Measurements from ENCODE around the gene TP53INP2. TPM values are rescaled to one million over a fixed set of nuclear protein-coding genes. Genes with fewer than 3 reads are reported as not detected.

TP53INP2 gene
- total and polyA plus RNA-seq, 2 of the 13 experiments (the other 11 are each of a cell fraction or from before 2014, with no cell fraction given), result 5.2 to 18.8 TPM

GRCh38 chr20:34712525-34713192, 8.5 kb downstream of the TP53INP2 start (continued):
- TF ChIP-seq ZSCAN31 (CRISPR knock-in tag; IDR thresholded peaks at IDR 0.05; ENCODE audit: low read depth) (0 out of 2 replicates have a peak, but pooled peaks have one; percentile 34), ZMYM3 (CRISPR knock-in tag; IDR thresholded peaks at IDR 0.05) (peak; percentile 30; the same call in 1 of the 2 replicates), CBX2 (IDR thresholded peaks at IDR 0.05; ENCODE audit: low read depth, low read length) (no peak), CBX2 (CRISPR knock-in tag; IDR thresholded peaks at IDR 0.05; ENCODE audit: low read depth) (no peak), NR2F2 (IDR thresholded peaks at IDR 0.05; ENCODE audit: borderline replicate concordance, low read depth) (peak; percentile 11; the same call in 1 of the 2 replicates), FOXK2 (IDR thresholded peaks at IDR 0.05) (0 out of 2 replicates have a peak, but pooled peaks have one; percentile 38), HDAC2 (CRISPR knock-in tag; IDR thresholded peaks at IDR 0.05) (peak; percentile 80), ZNF205 (CRISPR knock-in tag; IDR thresholded peaks at IDR 0.05) (peak; percentile 53; the same call in 1 of the 2 replicates), YEATS2 (CRISPR knock-in tag; IDR thresholded peaks at IDR 0.05; ENCODE audit: borderline replicate concordance) (0 out of 2 replicates have a peak, but pooled peaks have one; percentile 58), ZMYM4 (CRISPR knock-in tag; IDR thresholded peaks at IDR 0.05) (0 out of 2 replicates have a peak, but pooled peaks have one; percentile 49), ELK4 (CRISPR knock-in tag; IDR thresholded peaks at IDR 0.05; ENCODE audit: borderline replicate concordance) (no peak), ZNF749 (CRISPR knock-in tag; IDR thresholded peaks at IDR 0.05; ENCODE audit: borderline replicate concordance) (peak; percentile 56; the same call in 1 of the 2 replicates), ZNF792 (CRISPR knock-in tag; IDR thresholded peaks at IDR 0.05) (0 out of 2 replicates have a peak, but pooled peaks have one; percentile 80), REST (IDR thresholded peaks at IDR 0.05; ENCODE audit: borderline replicate concordance in 1 of 2, low read depth in 1 of 2, low read length in 2 of 2) (no peak), ZNF44 (CRISPR knock-in tag; IDR thresholded peaks at IDR 0.05) (no peak), KLF11 (CRISPR knock-in tag; IDR thresholded peaks at IDR 0.05) (0 out of 2 replicates have a peak, but pooled peaks have one; percentile 5), RFXANK (CRISPR knock-in tag; IDR thresholded peaks at IDR 0.05) (no peak), ZKSCAN8 (CRISPR knock-in tag; IDR thresholded peaks at IDR 0.05; ENCODE audit: borderline replicate concordance) (peak; percentile 84; the same call in 1 of the 2 replicates), ZSCAN22 (CRISPR knock-in tag; IDR thresholded peaks at IDR 0.05) (no peak), TRAFD1 (CRISPR knock-in tag; IDR thresholded peaks at IDR 0.05; ENCODE audit: borderline replicate concordance) (0 out of 2 replicates have a peak, but pooled peaks have one; percentile 61), RBM22 (optimal IDR thresholded peaks at IDR 0.05; ENCODE audit: low read length) (peak; percentile 55), KDM1A (CRISPR knock-in tag; IDR thresholded peaks at IDR 0.05) (0 out of 2 replicates have a peak, but pooled peaks have one; percentile 41), ZNF501 (CRISPR knock-in tag; IDR thresholded peaks at IDR 0.05) (peak; percentile 64; the same call in 1 of the 2 replicates), ONECUT2 (CRISPR knock-in tag; IDR thresholded peaks at IDR 0.05) (peak; percentile 54; the same call in 1 of the 2 replicates), KAT7 (CRISPR knock-in tag; IDR thresholded peaks at IDR 0.05; ENCODE audit: borderline replicate concordance) (0 out of 2 replicates have a peak, but pooled peaks have one; percentile 52), SALL1 (CRISPR knock-in tag; IDR thresholded peaks at IDR 0.05) (peak; percentile 29; the same call in 1 of the 2 replicates)
